GM10266 (cell line): ENCODE results near the gene SBSN.
A peak's percentile ranks its signal among the peaks of the same experiment; 100 is the strongest.

Experiments
- DNase-seq: peaks from one replicate; pipeline ENCODE4 v3.0.0; 2012; ENCODE audit errors: extremely low spot score
- TF ChIP-seq, protein P1 (sequence below): IDR thresholded peaks from 2 replicates; pipeline ENCODE4 v1.5.1; 2012; ENCODE audit warnings: mild to moderate bottlenecking, low read depth; ENCODE audit not compliant: control insufficient read depth, insufficient read depth; ENCODE audit errors: missing control alignments

The SBSN gene

DNA sequence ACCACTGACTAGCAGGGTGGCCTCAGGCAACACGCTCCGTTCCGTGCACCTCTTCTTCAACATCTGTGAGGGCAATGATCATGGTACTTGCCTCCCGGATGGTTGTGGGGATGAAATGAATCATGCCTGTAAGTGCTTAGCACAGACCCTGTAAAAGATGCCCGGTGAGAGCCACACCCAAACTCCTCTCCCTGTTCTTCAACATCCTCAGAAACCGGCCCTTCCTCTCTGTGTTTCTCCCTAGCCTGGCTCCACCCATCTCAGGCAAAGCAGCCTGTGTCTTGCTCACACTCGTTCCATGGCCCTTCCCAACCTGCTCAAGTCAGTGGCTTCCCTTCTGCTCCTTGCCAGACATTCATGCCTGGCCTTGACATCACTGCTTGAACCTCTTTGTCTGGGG lies 8.8 kb downstream of the SBSN start:
- DNase-seq, result no peak
- TF ChIP-seq, protein P1, sequence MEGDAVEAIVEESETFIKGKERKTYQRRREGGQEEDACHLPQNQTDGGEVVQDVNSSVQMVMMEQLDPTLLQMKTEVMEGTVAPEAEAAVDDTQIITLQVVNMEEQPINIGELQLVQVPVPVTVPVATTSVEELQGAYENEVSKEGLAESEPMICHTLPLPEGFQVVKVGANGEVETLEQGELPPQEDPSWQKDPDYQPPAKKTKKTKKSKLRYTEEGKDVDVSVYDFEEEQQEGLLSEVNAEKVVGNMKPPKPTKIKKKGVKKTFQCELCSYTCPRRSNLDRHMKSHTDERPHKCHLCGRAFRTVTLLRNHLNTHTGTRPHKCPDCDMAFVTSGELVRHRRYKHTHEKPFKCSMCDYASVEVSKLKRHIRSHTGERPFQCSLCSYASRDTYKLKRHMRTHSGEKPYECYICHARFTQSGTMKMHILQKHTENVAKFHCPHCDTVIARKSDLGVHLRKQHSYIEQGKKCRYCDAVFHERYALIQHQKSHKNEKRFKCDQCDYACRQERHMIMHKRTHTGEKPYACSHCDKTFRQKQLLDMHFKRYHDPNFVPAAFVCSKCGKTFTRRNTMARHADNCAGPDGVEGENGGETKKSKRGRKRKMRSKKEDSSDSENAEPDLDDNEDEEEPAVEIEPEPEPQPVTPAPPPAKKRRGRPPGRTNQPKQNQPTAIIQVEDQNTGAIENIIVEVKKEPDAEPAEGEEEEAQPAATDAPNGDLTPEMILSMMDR, result no peak

DNA sequence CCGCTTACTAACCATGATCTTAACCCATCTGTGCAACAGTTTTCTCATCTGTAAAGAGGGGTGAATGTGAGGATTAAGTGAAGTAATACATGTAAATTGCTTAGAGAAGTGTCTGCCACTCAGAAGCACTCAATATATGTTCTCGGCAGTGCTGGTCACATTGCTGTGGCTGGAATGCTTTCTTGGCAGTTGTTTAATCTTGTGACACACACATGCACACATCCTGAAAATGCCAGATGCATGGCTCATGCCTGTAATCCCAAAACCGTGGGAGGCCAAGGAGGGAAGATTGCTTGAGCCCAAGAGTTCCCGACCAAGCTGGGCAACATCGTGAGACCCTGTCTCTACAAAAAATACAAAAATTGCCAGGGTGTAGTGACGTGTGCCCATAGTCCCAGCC lies 9.8 kb downstream of the SBSN start:
- TF ChIP-seq, protein P1, result no peak
- DNase-seq, result no peak

DNA sequence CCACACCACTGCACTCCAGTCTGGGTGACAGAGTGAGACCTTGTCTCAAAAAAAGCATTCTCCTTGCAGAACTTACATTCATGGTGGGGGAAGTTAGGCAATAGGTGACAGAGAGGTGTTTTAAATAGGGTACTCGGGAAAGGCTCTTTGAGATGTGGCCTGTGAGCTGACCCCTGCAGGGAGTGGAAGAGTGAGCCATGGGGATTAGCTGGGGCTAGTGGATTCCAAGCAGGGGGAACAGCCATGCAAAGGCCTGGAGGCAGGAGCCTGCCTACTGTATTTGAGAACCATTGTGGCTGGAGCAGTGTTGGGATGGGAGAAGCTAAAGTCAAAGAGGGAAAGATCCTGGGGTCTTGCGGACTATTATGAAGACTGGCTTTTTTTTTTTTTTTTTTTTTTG lies 10.8 kb downstream of the SBSN start:
- no peak for DNase-seq
- TF ChIP-seq, protein P1, result no peak

DNA sequence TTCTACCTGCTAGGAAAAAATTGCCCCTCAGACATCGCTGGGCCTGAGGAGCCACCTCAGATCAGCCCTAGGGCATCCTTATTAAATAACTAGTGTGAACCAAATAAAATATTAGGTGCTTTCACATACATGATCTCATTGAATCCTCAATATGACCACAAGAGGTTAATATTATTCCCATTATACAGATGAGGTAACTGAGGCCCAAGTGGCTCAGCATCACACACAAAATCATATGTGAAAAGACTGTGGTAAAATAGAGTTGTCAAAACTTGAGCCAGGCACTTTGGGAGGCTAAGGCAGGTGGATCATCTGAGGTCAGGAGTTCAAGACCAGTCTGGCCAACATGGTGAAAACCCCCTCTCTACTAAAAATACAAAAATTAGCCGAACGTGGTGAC lies 11.8 kb downstream of the SBSN start:
- TF ChIP-seq, protein P1, result no peak
- no peak for DNase-seq

DNA sequence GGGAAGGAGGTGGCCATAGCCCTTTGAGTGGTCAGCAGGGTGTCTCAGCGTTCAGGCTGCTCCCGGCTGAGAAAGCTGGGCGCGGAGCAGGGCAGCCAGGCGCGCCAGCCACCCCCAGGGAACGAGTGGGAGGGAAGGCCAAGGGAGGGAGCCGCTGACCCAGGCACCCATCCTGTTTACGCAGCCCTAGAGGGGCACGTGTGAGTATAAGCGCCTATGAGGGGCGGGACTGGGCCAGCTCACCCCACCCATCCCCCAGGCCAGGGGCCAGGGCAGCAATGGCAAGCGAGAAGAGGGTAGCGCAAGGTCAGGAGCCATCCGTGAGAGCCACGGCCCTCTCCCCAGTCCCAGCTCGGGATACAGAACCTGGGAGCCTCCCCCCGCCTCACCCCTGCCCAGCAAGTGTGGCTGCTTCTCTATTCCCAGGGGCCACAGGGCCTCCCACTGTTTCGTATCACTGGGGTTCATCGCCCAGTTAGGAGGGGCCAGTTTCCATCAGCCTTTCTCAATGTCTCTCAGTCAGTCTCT lies 13.8 kb downstream of the SBSN start:
- no peak for DNase-seq

DNA sequence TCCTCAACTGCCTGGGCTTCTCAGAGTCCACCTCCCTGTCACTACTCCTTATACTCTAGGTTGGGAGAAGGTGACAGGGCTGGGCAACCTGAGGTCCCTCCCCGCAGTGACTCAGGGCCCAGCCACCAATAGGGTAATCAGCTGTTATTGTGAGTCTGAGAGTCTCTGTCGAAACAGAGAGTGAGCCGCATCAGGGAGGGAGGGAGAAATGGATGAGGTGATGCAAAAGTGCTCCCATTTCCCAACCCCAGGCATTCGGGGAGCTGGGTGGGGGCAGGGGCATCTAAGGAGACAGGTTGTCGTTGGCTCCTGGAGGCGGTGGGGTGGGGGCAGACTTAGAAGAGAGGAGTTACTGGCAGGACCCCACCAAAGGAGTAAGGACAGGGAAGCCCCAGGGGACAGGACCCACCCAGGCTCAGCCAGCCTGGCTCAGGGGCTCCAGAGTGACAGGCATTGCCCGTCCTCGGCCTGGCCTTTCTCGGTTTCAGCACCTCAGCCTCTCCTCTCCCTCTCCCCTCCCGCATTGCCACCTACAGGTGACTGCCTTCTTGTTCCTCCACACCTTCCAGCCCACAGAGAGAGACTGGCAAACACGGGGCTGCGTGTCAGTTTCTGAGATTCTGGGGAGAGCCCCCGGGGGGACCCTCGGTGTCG lies 14.4 kb downstream of the SBSN start, which contains the start of gene DMKN:
Gene DMKN (minus strand): TSS at position 22 of the 654 bp plus-strand sequence. CDS start 174 bp downstream, outside the sequence.
- TF ChIP-seq, protein P1, result peak; percentile 2
- no peak for DNase-seq

More for the DNA sequence above, 13.8 kb downstream of the SBSN start:
- TF ChIP-seq, protein P1, result no peak
